PC-3 (cell line): Measurements from ENCODE around the gene BAG5. TPM values are rescaled to one million over a fixed set of nuclear protein-coding genes. Genes with fewer than 3 reads are reported as not detected.

Experiments
- ATAC-seq: fragments of 200-7000 bp; cut with Tn5 transposase; 2 replicates; pipeline ENCODE4 v1.9.1; 2020; ENCODE audit warnings: mild to moderate bottlenecking, moderate library complexity
- BruUV-seq: library from RNA; stranded (reverse); fragments of 400-500 nt; replicated peaks from 2 replicates; lab custom pipeline; 2021; lab: Mats Ljungman, UMichigan
- CTCF ChIA-PET: fragments of 300-600 bp; sonication (Branson Sonifier 250); formaldehyde crosslinking; loops from one replicate; lab custom pipeline; 2022; ENCODE audit warnings: antibody characterized with exemption; lab: Charles Lee
- POLR2A ChIA-PET: fragments of 300-600 bp; sonication (Branson Sonifier 250); formaldehyde crosslinking; loops from one replicate; lab custom pipeline; 2022; ENCODE audit warnings: antibody characterized with exemption; ENCODE audit not compliant: unreplicated experiment; lab: Charles Lee
- DNase-seq: peaks from one replicate; pipeline ENCODE4 v3.0.0-alpha.2; 2015
- H2AFZ ChIP-seq: fragments of 300-600 bp; sonication (generic); 2 replicates; pipeline ENCODE4 v1.6.0; 2016; ENCODE audit warnings: antibody characterized with exemption, low read length
- H3F3A ChIP-seq: fragments of 300-600 bp; sonication (generic); one replicate; pipeline ENCODE4 v1.6.0; 2017; ENCODE audit warnings: antibody characterized with exemption, low read length, control low read depth, mild to moderate bottlenecking; ENCODE audit not compliant: unreplicated experiment
- H3K27ac ChIP-seq: fragments of 300-600 bp; sonication (generic); 2 replicates; pipeline ENCODE4 v1.5.1; 2016; ENCODE audit warnings: mild to moderate bottlenecking, low read length
- H3K27me3 ChIP-seq: fragments of 300-600 bp; sonication (generic); 2 replicates; pipeline ENCODE4 v1.6.1; 2016; ENCODE audit warnings: low read length, mixed read lengths
- H3K36me3 ChIP-seq: fragments of 300-600 bp; sonication (generic); 2 replicates; pipeline ENCODE4 v1.6.1; 2016; ENCODE audit warnings: low read depth, mixed run types, low read length, mixed read lengths
- H3K4me1 ChIP-seq: fragments of 300-600 bp; sonication (generic); 2 replicates; pipeline ENCODE4 v1.5.1; 2016; ENCODE audit warnings: low read length; ENCODE audit not compliant: insufficient read depth
- H3K4me2 ChIP-seq: fragments of 300-600 bp; sonication (generic); 2 replicates; pipeline ENCODE4 v1.6.0; 2016; ENCODE audit warnings: low read length
- H3K4me3 ChIP-seq: fragments of 300-600 bp; sonication (generic); 2 replicates; pipeline ENCODE4 v1.5.1; 2016; ENCODE audit warnings: mild to moderate bottlenecking, low read length, mixed read lengths
- H3K79me2 ChIP-seq: fragments of 300-600 bp; sonication (generic); 2 replicates; pipeline ENCODE4 v1.6.1; 2017; ENCODE audit warnings: low read length, mixed read lengths
- H3K9ac ChIP-seq: fragments of 300-600 bp; sonication (generic); 2 replicates; pipeline ENCODE4 v1.6.0; 2016; ENCODE audit warnings: mild to moderate bottlenecking, low read length
- H3K9me2 ChIP-seq: fragments of 300-600 bp; sonication (generic); replicated peaks from 2 replicates; pipeline ENCODE4 v1.6.1; 2016; ENCODE audit warnings: mixed run types, low read length, mixed read lengths
- H3K9me3 ChIP-seq: fragments of 300-600 bp; sonication (generic); 2 replicates; pipeline ENCODE4 v1.6.1; 2016; ENCODE audit warnings: low read length, mixed read lengths
- H4K20me1 ChIP-seq: fragments of 300-600 bp; sonication (generic); 2 replicates; pipeline ENCODE4 v1.6.1; 2016; ENCODE audit warnings: low read length, mixed read lengths
- CTCF ChIP-seq: fragments of 300-600 bp; sonication (generic); conservative IDR thresholded peaks from 2 replicates; pipeline ENCODE4 v1.5.1; 2017; ENCODE audit warnings: antibody characterized with exemption, low read depth, mild to moderate bottlenecking, low read length
- EZH2 ChIP-seq: fragments of 300-600 bp; sonication (generic); IDR thresholded peaks from one replicate; pipeline ENCODE4 v1.6.1; 2017; ENCODE audit warnings: antibody characterized with exemption, mild to moderate bottlenecking, low read length; ENCODE audit not compliant: unreplicated experiment
- EZH2phosphoT487 ChIP-seq: fragments of 300-600 bp; sonication (generic); IDR thresholded peaks from 2 replicates; pipeline ENCODE4 v1.6.1; 2018; ENCODE audit warnings: mild to moderate bottlenecking, antibody characterized with exemption, low read length, borderline replicate concordance
- intact Hi-C: fragments of 100-400 bp; cut with micrococcal nuclease; formaldehyde crosslinking; loops from 2 replicates; pipeline ENCODE4 v1.9.0; 2023
- total RNA-seq: library from RNA; depleted of rRNA; stranded (reverse); fragments of >200 nt; gene quantifications from 2 replicates; pipeline ENCODE4 v1.2.3, GENCODE V29; 2014

BAG5 gene
- total RNA-seq, 1 experiment from 2014 or later, result 33.0 TPM

GRCh38 chr14:103576371-103577024 is 14.0 kb upstream of the BAG5 start:
- DNase-seq, result peak; percentile 89

GRCh38 chr14:103574707-103575285 is 12.3 kb upstream of the BAG5 start:
- peaks cover 33% of the 10 kb centered on the region for H3K79me2 ChIP-seq

More at GRCh38 chr14:103576371-103577024, 14.0 kb upstream of the BAG5 start:
- H3K4me2 ChIP-seq, result peak overlapping the region; percentile 36
- no peak overlapping the region for H3K4me3 ChIP-seq
- H3K36me3 ChIP-seq, result peaks cover 32% of the 10 kb centered on the region
- no peaks in the 10 kb centered on the region for H3K9me3 ChIP-seq
- H3F3A ChIP-seq, result no peaks in the 10 kb centered on the region
- TF ChIP-seq EZH2, result no peak
- peaks cover 23% of the 10 kb centered on the region for H3K79me2 ChIP-seq
- H3K9ac ChIP-seq, result no peak overlapping the region
- no peaks in the 10 kb centered on the region for H3K27me3 ChIP-seq
- no peaks in the 10 kb centered on the region for H4K20me1 ChIP-seq
- BruUV-seq, result TSS peak; percentile 99
- ChIA-PET POLR2A (interaction anchor here (0.9 kb wide), 1 partner anchor 52 kb away, joined by 4 read pairs; the partner anchor contains the start of gene KLC1), CTCF (interaction anchor here (0.8 kb wide), 1 partner anchor 17 kb away, joined by 3 read pairs; no protein-coding TSS in a partner anchor)
- no peak overlapping the region for H2AFZ ChIP-seq
- intact Hi-C loops, result loop anchor here (1.0 to 10.0 kb wide), 3 partner anchors 18 to 138 kb away; partner anchors contain the start of genes XRCC3 and ZFYVE21
- no peaks in the 10 kb centered on the region for H3K9me2 ChIP-seq
- ATAC-seq, result peak; percentile 98
- H3K4me1 ChIP-seq, result peaks cover 19% of the 10 kb centered on the region
- H3K27ac ChIP-seq, result peak overlapping the region; percentile 65

DNA sequence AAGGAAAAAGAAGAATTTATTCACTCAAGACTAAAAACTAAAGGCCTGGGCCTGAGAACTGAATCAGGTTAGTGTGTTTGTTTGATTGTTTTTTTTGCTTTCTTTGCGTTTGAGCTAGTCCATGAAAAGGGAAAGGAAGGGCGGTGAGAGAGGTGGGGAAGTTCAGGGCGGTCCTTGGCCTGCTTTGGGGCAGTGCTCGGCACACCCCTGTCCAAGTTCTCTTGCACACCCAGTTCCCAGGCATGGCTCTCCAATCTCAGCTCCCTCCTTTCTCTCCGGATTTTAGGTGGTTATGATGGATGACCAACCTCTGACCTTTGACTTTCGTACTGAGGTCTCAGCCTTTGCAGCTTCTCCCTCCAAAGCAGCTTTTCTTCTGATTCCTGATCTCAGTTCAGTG is 11.6 kb upstream of the BAG5 start:
- no peaks in the 10 kb centered on the region for H3F3A ChIP-seq
- H3K4me2 ChIP-seq, result no peak overlapping the region
- intact Hi-C loops, result loop anchor here (5.0 to 10.0 kb wide), 2 partner anchors 103 to 141 kb away; partner anchors contain the start of genes XRCC3 and ZFYVE21
- TF ChIP-seq EZH2 (no peak), EZH2phosphoT487 (no peak), CTCF (no peak)
- no peak overlapping the region for H2AFZ ChIP-seq
- peaks cover 32% of the 10 kb centered on the region for H3K36me3 ChIP-seq
- ChIA-PET CTCF (no interaction called here), POLR2A (no interaction called here)
- no peaks in the 10 kb centered on the region for H3K27me3 ChIP-seq
- no peaks in the 10 kb centered on the region for H4K20me1 ChIP-seq
- DNase-seq (no peak), ATAC-seq (no peak)
- no peaks in the 10 kb centered on the region for H3K9me3 ChIP-seq
- H3K4me3 ChIP-seq, result no peak overlapping the region
- BruUV-seq, result no TSS peak
- no peak overlapping the region for H3K9ac ChIP-seq
- H3K79me2 ChIP-seq, result peaks cover 40% of the 10 kb centered on the region
- peaks cover 19% of the 10 kb centered on the region for H3K4me1 ChIP-seq
- no peak overlapping the region for H3K27ac ChIP-seq
- no peaks in the 10 kb centered on the region for H3K9me2 ChIP-seq

More at GRCh38 chr14:103574707-103575285, 12.3 kb upstream of the BAG5 start:
- no peak for TF ChIP-seq EZH2phosphoT487
- H3K9me2 ChIP-seq, result no peaks in the 10 kb centered on the region
- ATAC-seq (no peak), DNase-seq (no peak)
- H3K27ac ChIP-seq, result no peak overlapping the region
- CTCF ChIA-PET, result no interaction called here
- H3K4me2 ChIP-seq, result no peak overlapping the region
- H2AFZ ChIP-seq, result no peak overlapping the region
- H3K9me3 ChIP-seq, result no peaks in the 10 kb centered on the region
- BruUV-seq, result no TSS peak
- H3K4me3 ChIP-seq, result no peak overlapping the region
- POLR2A ChIA-PET, result no interaction called here
- H3K27me3 ChIP-seq, result no peaks in the 10 kb centered on the region
- intact Hi-C loops, result loop anchor here (5.0 to 10.0 kb wide), 2 partner anchors 103 to 140 kb away; partner anchors contain the start of genes XRCC3 and ZFYVE21
- H4K20me1 ChIP-seq, result no peaks in the 10 kb centered on the region
- peaks cover 19% of the 10 kb centered on the region for H3K4me1 ChIP-seq
- no peak overlapping the region for H3K9ac ChIP-seq
- no peaks in the 10 kb centered on the region for H3F3A ChIP-seq
- H3K36me3 ChIP-seq, result peaks cover 32% of the 10 kb centered on the region
